Smooth muscle cell of the brain vasculature (primary cell): ENCODE data around the gene AMT.

ENCODE experiments used
- DNase-seq: peaks from one replicate; pipeline ENCODE4 v3.0.0-alpha.2; 2012; ENCODE audit warnings: low read depth, low spot score

Gene AMT

GRCh38 chr3:49422379-49423248, at the start of gene AMT:
Gene AMT (minus strand): TSS chr3:49422473. CDS start chr3:49422450, 23 bp downstream.
- DNase-seq = no peak

GRCh38 chr3:49470714-49471420, 48.6 kb upstream of the AMT start:
- DNase-seq = no peak

GRCh38 chr3:49469936-49470713, 47.9 kb upstream of the AMT start, which contains the start of gene DAG1:
Gene DAG1 (plus strand): TSS chr3:49470267. CDS start chr3:49510535, 40,268 bp downstream.
- peak; percentile 88 for DNase-seq

- no peak for DNase-seq
Measured at GRCh38 chr3:49469037-49469935, 47.0 kb upstream of the AMT start.

- DNase-seq = no peak
Measured at GRCh38 chr3:49466085-49466484, 43.8 kb upstream of the AMT start.

- no peak for DNase-seq
Measured at GRCh38 chr3:49465270-49466034, 43.2 kb upstream of the AMT start.

GRCh38 chr3:49462222-49462621, 39.9 kb upstream of the AMT start:
- DNase-seq = no peak

GRCh38 chr3:49461443-49462171, 39.3 kb upstream of the AMT start:
- no peak for DNase-seq

GRCh38 chr3:49460956-49461355, 38.7 kb upstream of the AMT start:
- DNase-seq = no peak

GRCh38 chr3:49460188-49460890, 38.1 kb upstream of the AMT start:
- no peak for DNase-seq

- no peak for DNase-seq
Measured at GRCh38 chr3:49456466-49456865, 34.2 kb upstream of the AMT start.

- DNase-seq = no peak
Measured at GRCh38 chr3:49454898-49455681, 32.8 kb upstream of the AMT start.

- no peak for DNase-seq
Measured at GRCh38 chr3:49454458-49454857, 32.2 kb upstream of the AMT start.

GRCh38 chr3:49453621-49454020, 31.3 kb upstream of the AMT start:
- DNase-seq = no peak

- no peak for DNase-seq
Measured at GRCh38 chr3:49445391-49445790, 23.1 kb upstream of the AMT start.

- DNase-seq = no peak
Measured at GRCh38 chr3:49434731-49435130, 12.5 kb upstream of the AMT start.

GRCh38 chr3:49428752-49429080, 6.4 kb upstream of the AMT start:
- no peak for DNase-seq

- no peak for DNase-seq
Measured at GRCh38 chr3:49427586-49427985, 5.3 kb upstream of the AMT start.
